ENCODE results near the gene INPP4B.

INPP4B gene

DNA sequence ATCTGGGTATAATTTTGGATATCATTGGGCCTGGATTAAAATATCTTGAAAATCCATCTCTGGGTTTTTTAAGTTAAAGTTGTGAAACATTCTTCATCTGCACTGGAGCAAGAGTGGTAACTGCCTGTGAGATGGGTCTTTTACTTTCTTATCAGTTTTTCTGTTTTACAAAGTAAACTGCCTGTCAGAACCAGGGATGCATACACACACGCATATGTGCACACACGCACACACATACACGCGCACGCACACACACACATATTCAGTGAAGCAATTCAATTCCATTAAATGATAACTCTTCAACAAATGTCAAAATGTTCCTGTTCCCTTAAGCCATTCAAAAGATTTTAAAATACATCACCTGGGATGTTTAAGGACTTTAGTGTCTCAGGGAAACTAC, 515.8 kb downstream of the INPP4B start:
- Histone ChIP-seq H3K27me3 (replicated peaks; ENCODE audit: control insufficient read depth, insufficient read depth, low read length) (no peaks in the 10 kb centered on the region), H3K36me3 (ENCODE audit: control insufficient read depth, insufficient read depth, low read length) (no peaks in the 10 kb centered on the region), H3K4me3 (replicated peaks; ENCODE audit: low read depth, low read length) (no peak overlapping the region)
- TF ChIP-seq, protein P1, sequence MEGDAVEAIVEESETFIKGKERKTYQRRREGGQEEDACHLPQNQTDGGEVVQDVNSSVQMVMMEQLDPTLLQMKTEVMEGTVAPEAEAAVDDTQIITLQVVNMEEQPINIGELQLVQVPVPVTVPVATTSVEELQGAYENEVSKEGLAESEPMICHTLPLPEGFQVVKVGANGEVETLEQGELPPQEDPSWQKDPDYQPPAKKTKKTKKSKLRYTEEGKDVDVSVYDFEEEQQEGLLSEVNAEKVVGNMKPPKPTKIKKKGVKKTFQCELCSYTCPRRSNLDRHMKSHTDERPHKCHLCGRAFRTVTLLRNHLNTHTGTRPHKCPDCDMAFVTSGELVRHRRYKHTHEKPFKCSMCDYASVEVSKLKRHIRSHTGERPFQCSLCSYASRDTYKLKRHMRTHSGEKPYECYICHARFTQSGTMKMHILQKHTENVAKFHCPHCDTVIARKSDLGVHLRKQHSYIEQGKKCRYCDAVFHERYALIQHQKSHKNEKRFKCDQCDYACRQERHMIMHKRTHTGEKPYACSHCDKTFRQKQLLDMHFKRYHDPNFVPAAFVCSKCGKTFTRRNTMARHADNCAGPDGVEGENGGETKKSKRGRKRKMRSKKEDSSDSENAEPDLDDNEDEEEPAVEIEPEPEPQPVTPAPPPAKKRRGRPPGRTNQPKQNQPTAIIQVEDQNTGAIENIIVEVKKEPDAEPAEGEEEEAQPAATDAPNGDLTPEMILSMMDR (IDR thresholded peaks at IDR 0.05; ENCODE audit: insufficient read depth, low read length, poor library complexity, severe bottlenecking), result no peak
- DNase-seq (ENCODE audit: extremely low read depth, insufficient read length), result no peak

DNA sequence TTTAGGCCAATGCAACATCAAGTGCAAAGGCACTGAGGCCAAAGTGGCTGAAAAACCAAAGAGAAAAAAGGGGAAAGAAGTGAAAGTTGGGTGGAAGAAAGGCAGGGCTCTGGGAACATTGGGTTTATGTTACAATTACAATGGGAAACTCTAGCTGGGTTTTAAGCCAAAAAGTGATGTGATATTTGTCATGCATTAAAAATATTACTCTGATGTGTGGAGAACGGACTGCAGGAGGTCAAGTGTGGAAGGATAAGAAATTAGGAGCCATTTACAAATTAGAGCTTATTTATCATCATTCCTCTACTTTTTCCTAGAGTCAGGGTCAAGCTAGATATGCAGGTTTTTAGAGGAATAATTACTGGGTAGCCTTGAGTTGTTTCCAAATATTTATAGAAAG, 516.8 kb downstream of the INPP4B start:
- TF ChIP-seq, protein P1 (IDR thresholded peaks at IDR 0.05; ENCODE audit: insufficient read depth, low read length, poor library complexity, severe bottlenecking), result no peak
- Histone ChIP-seq H3K27me3 (replicated peaks; ENCODE audit: control insufficient read depth, insufficient read depth, low read length) (no peaks in the 10 kb centered on the region), H3K4me3 (replicated peaks; ENCODE audit: low read depth, low read length) (no peak overlapping the region), H3K36me3 (ENCODE audit: control insufficient read depth, insufficient read depth, low read length) (no peaks in the 10 kb centered on the region)
- DNase-seq (ENCODE audit: extremely low read depth, insufficient read length), result no peak

DNA sequence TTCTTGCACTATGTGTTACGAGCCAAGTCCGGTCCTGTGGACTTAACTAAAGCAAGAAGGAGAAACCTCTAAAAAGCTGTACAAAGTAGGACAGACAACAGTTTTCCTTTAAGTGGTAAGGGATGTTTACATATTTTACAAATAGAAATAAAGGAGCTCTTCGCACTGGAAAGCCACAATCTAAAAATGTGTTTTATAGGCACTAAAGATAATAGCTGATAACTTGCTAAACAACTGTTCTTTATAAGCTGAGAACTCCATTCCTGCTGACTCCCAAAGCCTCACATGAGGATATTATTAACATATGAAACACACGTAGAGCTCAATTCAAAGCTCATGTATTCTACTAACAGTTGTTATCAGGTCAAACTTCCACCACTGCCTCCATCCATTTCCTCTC, 519.9 kb downstream of the INPP4B start:
- no peak for DNase-seq (ENCODE audit: extremely low read depth, insufficient read length)
- Histone ChIP-seq H3K27me3 (replicated peaks; ENCODE audit: control insufficient read depth, insufficient read depth, low read length) (no peaks in the 10 kb centered on the region), H3K4me3 (replicated peaks; ENCODE audit: low read depth, low read length) (no peak overlapping the region), H3K36me3 (ENCODE audit: control insufficient read depth, insufficient read depth, low read length) (no peaks in the 10 kb centered on the region)
- TF ChIP-seq, protein P1 (IDR thresholded peaks at IDR 0.05; ENCODE audit: insufficient read depth, low read length, poor library complexity, severe bottlenecking), result no peak

DNA sequence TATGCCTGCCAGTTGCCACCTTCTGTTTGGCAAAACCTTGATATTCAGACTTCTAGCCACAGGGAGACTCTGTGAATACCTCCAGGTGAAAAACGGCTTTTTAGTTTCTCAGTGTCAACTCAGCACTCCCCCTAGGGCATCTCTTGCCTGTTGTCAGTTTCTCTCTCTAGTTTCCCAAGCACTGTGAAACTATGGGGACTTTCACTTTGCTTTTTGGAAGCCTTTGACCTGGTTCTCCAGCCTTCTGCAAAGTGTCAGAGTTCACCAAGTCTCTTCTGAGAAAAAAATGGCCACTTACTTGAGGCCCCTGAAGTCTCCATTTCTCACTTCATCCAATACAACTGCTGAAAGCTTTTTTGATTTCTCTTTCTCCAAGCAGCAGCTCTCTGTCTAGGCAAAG, 521.5 kb downstream of the INPP4B start:
- Histone ChIP-seq H3K4me3 (replicated peaks; ENCODE audit: low read depth, low read length) (no peak overlapping the region), H3K36me3 (ENCODE audit: control insufficient read depth, insufficient read depth, low read length) (no peaks in the 10 kb centered on the region), H3K27me3 (replicated peaks; ENCODE audit: control insufficient read depth, insufficient read depth, low read length) (no peaks in the 10 kb centered on the region)
- TF ChIP-seq, protein P1 (IDR thresholded peaks at IDR 0.05; ENCODE audit: insufficient read depth, low read length, poor library complexity, severe bottlenecking), result no peak
- DNase-seq (ENCODE audit: extremely low read depth, insufficient read length), result no peak

DNA sequence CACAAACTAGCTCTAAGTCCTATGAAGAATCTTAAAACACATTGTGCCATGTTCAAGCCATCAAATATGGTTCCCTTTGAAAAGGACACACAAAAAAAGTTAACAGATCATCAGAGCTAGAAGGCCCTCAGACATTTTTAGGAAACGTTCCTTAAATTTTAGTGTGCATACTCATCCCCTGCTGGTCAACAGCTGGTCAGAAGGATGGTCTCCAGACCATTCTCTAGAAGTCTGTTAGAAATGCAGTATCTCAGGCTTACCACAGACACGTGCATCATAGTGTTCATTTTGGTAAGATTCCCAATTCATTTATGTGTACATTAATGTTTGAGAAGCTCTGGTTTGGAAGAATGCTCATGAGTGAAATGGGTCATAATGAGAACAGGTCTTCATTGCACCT, 523.1 kb downstream of the INPP4B start:
- no peaks in the 10 kb centered on the region for H3K36me3 ChIP-seq (ENCODE audit: control insufficient read depth, insufficient read depth, low read length)
- DNase-seq (ENCODE audit: extremely low read depth, insufficient read length), result no peak
- no peaks in the 10 kb centered on the region for H3K27me3 ChIP-seq (replicated peaks; ENCODE audit: control insufficient read depth, insufficient read depth, low read length)
- no peak overlapping the region for H3K4me3 ChIP-seq (replicated peaks; ENCODE audit: low read depth, low read length)
- TF ChIP-seq, protein P1 (IDR thresholded peaks at IDR 0.05; ENCODE audit: insufficient read depth, low read length, poor library complexity, severe bottlenecking), result no peak

DNA sequence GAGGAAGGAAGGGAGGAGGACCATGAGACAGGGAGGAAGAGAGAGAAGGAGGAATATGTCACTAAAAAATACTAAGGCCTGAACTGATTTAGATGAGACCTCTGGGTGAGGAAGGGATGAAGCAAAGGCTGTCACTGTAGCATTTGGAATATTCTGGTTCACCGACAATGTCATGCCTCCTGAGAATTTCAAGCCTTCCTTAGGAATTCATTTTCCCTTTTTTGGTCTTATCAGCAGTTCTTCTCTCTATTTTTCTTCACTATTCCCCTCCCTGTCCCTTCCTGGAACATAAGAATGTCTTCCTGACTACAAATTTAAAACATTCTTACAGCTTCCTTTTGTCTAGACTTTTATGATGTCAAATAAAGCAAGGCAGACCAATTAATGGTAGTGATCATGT, 527.8 kb downstream of the INPP4B start:
- no peak for DNase-seq (ENCODE audit: extremely low read depth, insufficient read length)
- H3K36me3 ChIP-seq (ENCODE audit: control insufficient read depth, insufficient read depth, low read length), result no peaks in the 10 kb centered on the region
- no peaks in the 10 kb centered on the region for H3K27me3 ChIP-seq (replicated peaks; ENCODE audit: control insufficient read depth, insufficient read depth, low read length)
- TF ChIP-seq, protein P1 (IDR thresholded peaks at IDR 0.05; ENCODE audit: insufficient read depth, low read length, poor library complexity, severe bottlenecking), result no peak
- H3K4me3 ChIP-seq (replicated peaks; ENCODE audit: low read depth, low read length), result no peak overlapping the region
